Vagina (tissue), 2 donors: Measurements from ENCODE around the gene TBL1X. TPM values are rescaled to one million over a fixed set of nuclear protein-coding genes. Genes with fewer than 3 reads are reported as not detected.

Experiments used
- DNase-seq, 2 donors: peaks; one replicate each; pipeline ENCODE4 v3.0.0-alpha.2; 2017; ENCODE audit errors: extremely low spot score in 2 of 2
- H3K27ac ChIP-seq: fragments of 200-600 bp; sonication (generic); one replicate; pipeline ENCODE4 v1.5.1; 2019
- H3K27me3 ChIP-seq: fragments of 200-600 bp; sonication (generic); one replicate; pipeline ENCODE4 v1.5.1; 2019
- H3K36me3 ChIP-seq, 2 donors: fragments of 200-600 bp; sonication (generic); one replicate each; pipeline ENCODE4 v1.5.1; 2017 to 2019
- H3K4me1 ChIP-seq: fragments of 200-600 bp; sonication (generic); one replicate; pipeline ENCODE4 v1.5.1; 2019
- H3K4me3 ChIP-seq, 2 donors: fragments of 200-600 bp; sonication (generic); 1 replicate in 1 of 2; 2 replicates in 1 of 2; pipeline ENCODE4 v1.5.1; 2016 to 2019
- H3K9me3 ChIP-seq: fragments of 200-600 bp; sonication (generic); one replicate; pipeline ENCODE4 v1.5.1; 2019
- CTCF ChIP-seq, 3 experiments: fragments of 450-650 bp in 2 of 3; fragments of 200-600 bp in 1 of 3; sonication (generic) in 1 of 3; IDR thresholded peaks; one replicate each; pipeline ENCODE4 v1.5.1; 2017 to 2019; ENCODE audit warnings: antibody characterized with exemption in 3 of 3, mild to moderate bottlenecking in 2 of 3, moderate library complexity in 2 of 3
- POLR2A ChIP-seq, 2 donors: fragments of 450-650 bp; IDR thresholded peaks; one replicate each; pipeline ENCODE4 v1.6.1; 2017; ENCODE audit warnings: antibody characterized with exemption in 2 of 2, mild to moderate bottlenecking in 2 of 2, moderate library complexity in 2 of 2
- POLR2AphosphoS5 ChIP-seq, 2 donors: sonication (generic); formaldehyde crosslinking; IDR thresholded peaks; one replicate each; pipeline ENCODE4 v1.9.0; 2017; ENCODE audit warnings: antibody characterized with exemption in 2 of 2, mild to moderate bottlenecking in 2 of 2, low read depth in 1 of 2; ENCODE audit not compliant: insufficient read depth in 1 of 2
- intact Hi-C: fragments of 100-400 bp; cut with DNase I; formaldehyde crosslinking; loops from one replicate; pipeline ENCODE4 v1.15.1; 2023
- total RNA-seq: library from RNA; depleted of rRNA; stranded (reverse); fragments of >200 nt; gene quantifications from one replicate; pipeline ENCODE4 v1.2.3, GENCODE V29; 2016

TBL1X gene
- total RNA-seq, 1 donor from 2014 or later, result 41.3 TPM

DNA sequence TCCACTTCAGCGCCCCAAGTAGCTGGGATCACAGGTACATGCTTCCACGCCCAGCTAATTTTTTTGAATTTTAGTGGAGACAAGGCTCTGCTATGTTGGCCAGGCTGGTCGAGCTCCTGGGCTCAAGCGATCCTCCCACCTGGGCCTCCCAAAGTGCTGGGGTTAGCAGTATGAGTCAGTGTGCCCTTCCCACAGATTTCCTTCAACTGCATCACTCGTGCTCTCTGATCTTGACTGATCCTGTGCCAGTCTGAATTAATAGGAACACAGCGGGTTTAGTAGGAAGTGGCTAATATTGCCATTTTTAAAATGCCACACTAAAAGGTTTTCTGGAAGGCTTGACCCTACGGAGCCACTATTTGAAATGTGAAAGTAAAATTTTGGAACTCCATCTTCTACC, 317.1 kb downstream of the TBL1X start:
- no peaks in the 10 kb centered on the region for H3K36me3 ChIP-seq
- no peaks in the 10 kb centered on the region for H3K4me1 ChIP-seq
- no peak for DNase-seq
- no peaks in the 10 kb centered on the region for H3K27me3 ChIP-seq
- H3K4me3 ChIP-seq, result no peak overlapping the region
- no peak overlapping the region for H3K27ac ChIP-seq
- TF ChIP-seq POLR2A (IDR thresholded peaks at IDR 0.05), result no peak
- intact Hi-C loops, result no loop called here
- no peaks in the 10 kb centered on the region for H3K9me3 ChIP-seq

DNA sequence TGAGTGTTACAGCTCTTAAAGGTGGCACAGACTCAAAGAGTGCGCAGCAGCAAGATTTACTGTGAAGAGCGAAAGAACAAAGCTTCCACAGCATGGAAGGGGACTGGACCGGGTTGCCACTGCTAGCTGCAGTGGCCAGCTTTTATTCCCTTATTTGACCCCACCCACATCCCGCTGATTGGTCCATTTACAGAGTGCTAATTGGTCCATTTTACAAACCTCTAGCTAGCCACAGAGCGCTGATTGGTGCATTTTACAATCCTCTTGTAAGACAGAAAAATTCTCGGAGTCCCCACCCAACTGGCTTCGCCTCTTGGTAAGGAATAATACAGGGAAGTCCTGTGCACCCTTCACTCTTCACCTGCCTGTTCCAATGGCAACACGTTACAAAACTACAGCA, 319.5 kb downstream of the TBL1X start:
- no peaks in the 10 kb centered on the region for H3K4me1 ChIP-seq
- DNase-seq, result no peak
- H3K36me3 ChIP-seq, result no peaks in the 10 kb centered on the region
- no peaks in the 10 kb centered on the region for H3K9me3 ChIP-seq
- H3K4me3 ChIP-seq, result no peak overlapping the region
- H3K27me3 ChIP-seq, result no peaks in the 10 kb centered on the region
- intact Hi-C loops, result no loop called here
- TF ChIP-seq POLR2A (IDR thresholded peaks at IDR 0.05) (no peak), CTCF (IDR thresholded peaks at IDR 0.05) (no peak), POLR2AphosphoS5 (IDR thresholded peaks at IDR 0.05; ENCODE audit: insufficient read depth in 1 of 2, low read depth in 1 of 2) (no peak)
- H3K27ac ChIP-seq, result no peak overlapping the region

- Histone ChIP-seq H3K4me3 (peak overlapping the region; percentile 46 to 52), H3K27me3 (no peaks in the 10 kb centered on the region), H3K9me3 (no peaks in the 10 kb centered on the region), H3K27ac (no peak overlapping the region), H3K36me3 (no peaks in the 10 kb centered on the region), H3K4me1 (no peaks in the 10 kb centered on the region)
- DNase-seq, result no peak
- no peak for TF ChIP-seq POLR2AphosphoS5 (IDR thresholded peaks at IDR 0.05; ENCODE audit: insufficient read depth in 1 of 2, low read depth in 1 of 2)
- TF ChIP-seq POLR2A (IDR thresholded peaks at IDR 0.05), result no peak
- no peak for TF ChIP-seq CTCF (IDR thresholded peaks at IDR 0.05)
- intact Hi-C loops, result no loop called here
Measured at GRCh38 chrX:9785254-9785943, 320.5 kb downstream of the TBL1X start.

GRCh38 chrX:9785944-9786797, 321.3 kb downstream of the TBL1X start, which contains the start of gene SHROOM2:
Gene SHROOM2 (plus strand): TSS chrX:9786429. CDS start chrX:9786546, 117 bp downstream.
- peak within 1 kb of the TSS; percentile 20 for H3K27ac ChIP-seq
- H3K4me3 ChIP-seq, result peak within 1 kb of the TSS; percentile 46 to 52
- no peaks in the 10 kb centered on the region for H3K36me3 ChIP-seq
- TF ChIP-seq POLR2AphosphoS5 (IDR thresholded peaks at IDR 0.05; ENCODE audit: insufficient read depth in 1 of 2, low read depth in 1 of 2), result no peak
- no peak for TF ChIP-seq CTCF (IDR thresholded peaks at IDR 0.05)
- TF ChIP-seq POLR2A (IDR thresholded peaks at IDR 0.05), result no peak
- intact Hi-C loops, result no loop called here
- H3K4me1 ChIP-seq, result no peaks in the 10 kb centered on the region
- DNase-seq, result no peak
- no peaks in the 10 kb centered on the region for H3K9me3 ChIP-seq
- no peaks in the 10 kb centered on the region for H3K27me3 ChIP-seq

- no peaks in the 10 kb centered on the region for H3K9me3 ChIP-seq
- peak overlapping the region; percentile 46 to 52 for H3K4me3 ChIP-seq
- TF ChIP-seq CTCF (IDR thresholded peaks at IDR 0.05), result no peak
- no peak for TF ChIP-seq POLR2A (IDR thresholded peaks at IDR 0.05)
- no peak for TF ChIP-seq POLR2AphosphoS5 (IDR thresholded peaks at IDR 0.05; ENCODE audit: insufficient read depth in 1 of 2, low read depth in 1 of 2)
- H3K27me3 ChIP-seq, result no peaks in the 10 kb centered on the region
- no peaks in the 10 kb centered on the region for H3K4me1 ChIP-seq
- H3K27ac ChIP-seq, result peak overlapping the region; percentile 20
- intact Hi-C loops, result no loop called here
- DNase-seq, result no peak
- H3K36me3 ChIP-seq, result no peaks in the 10 kb centered on the region
Measured at GRCh38 chrX:9786798-9787635, 322.2 kb downstream of the TBL1X start.
